ENCODE results near the gene CHD1L.

Gene CHD1L

DNA sequence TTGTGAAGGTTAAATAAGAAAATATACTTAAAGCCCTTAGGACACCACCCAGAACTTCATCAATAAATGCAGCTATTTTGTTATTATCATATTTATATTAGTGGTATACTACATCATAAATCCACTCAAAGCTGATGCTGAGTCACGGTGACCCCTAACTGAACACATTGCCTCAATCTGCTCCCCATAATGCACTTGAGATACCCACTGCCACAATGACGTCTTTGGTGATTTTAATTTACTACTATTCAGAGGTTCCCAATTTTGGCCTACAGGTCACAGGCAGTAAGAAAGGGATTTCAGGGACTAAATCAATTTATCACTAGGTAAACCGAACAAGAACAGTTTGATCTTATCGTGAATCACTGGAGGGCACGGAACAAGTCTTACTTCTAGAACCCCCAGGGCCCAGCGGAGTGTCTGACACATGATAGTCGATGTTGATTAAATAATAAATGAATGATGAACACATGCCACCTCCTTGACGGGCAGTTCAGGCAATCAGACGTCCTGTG is 493 bp upstream of the CHD1L start:
- no peaks in the 10 kb centered on the region for H3K9me3 ChIP-seq (ENCODE audit: control insufficient read depth, low read length)
- H2AFZ ChIP-seq, result peak overlapping the region; percentile 93
- H3K27ac ChIP-seq, result peak overlapping the region; percentile 82
- H3K4me3 ChIP-seq (ENCODE audit: low read depth, low read length), result peak overlapping the region; percentile 58
- no peaks in the 10 kb centered on the region for H3K36me3 ChIP-seq (ENCODE audit: control insufficient read depth, insufficient read depth, low read length)
- H3K79me2 ChIP-seq, result peaks cover 8% of the 10 kb centered on the region
- peaks cover 4% of the 10 kb centered on the region for H3K4me1 ChIP-seq
- peak overlapping the region; percentile 75 for H3K4me2 ChIP-seq (ENCODE audit: low read length)
- TF ChIP-seq, protein P1, sequence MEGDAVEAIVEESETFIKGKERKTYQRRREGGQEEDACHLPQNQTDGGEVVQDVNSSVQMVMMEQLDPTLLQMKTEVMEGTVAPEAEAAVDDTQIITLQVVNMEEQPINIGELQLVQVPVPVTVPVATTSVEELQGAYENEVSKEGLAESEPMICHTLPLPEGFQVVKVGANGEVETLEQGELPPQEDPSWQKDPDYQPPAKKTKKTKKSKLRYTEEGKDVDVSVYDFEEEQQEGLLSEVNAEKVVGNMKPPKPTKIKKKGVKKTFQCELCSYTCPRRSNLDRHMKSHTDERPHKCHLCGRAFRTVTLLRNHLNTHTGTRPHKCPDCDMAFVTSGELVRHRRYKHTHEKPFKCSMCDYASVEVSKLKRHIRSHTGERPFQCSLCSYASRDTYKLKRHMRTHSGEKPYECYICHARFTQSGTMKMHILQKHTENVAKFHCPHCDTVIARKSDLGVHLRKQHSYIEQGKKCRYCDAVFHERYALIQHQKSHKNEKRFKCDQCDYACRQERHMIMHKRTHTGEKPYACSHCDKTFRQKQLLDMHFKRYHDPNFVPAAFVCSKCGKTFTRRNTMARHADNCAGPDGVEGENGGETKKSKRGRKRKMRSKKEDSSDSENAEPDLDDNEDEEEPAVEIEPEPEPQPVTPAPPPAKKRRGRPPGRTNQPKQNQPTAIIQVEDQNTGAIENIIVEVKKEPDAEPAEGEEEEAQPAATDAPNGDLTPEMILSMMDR (IDR thresholded peaks at IDR 0.05), result no peak
- no peaks in the 10 kb centered on the region for H3K27me3 ChIP-seq (ENCODE audit: control insufficient read depth, insufficient read depth, low read length)
- no peak overlapping the region for H3K9ac ChIP-seq

DNA sequence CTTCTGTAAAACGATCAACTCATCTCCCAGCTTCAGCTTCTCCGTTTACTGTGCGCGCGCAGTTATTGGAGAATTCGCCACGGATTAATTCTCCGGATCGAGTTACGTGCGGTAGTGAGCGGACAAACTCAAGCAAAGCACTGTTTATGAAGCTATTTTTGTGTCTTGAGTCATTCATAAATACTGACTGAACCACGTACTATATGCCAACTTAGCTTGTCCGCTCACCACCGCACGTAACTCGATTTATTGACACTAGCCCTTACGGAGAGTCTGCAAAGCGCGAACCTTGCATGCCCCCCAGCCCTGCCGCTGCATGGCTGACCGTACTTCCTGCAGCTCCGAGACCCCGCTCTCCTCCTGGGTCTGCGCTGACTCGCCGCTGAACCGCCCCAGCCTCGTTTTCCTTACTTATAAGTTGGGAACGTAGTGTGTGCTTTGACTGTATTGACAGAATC is 773 bp downstream of the CHD1L start:
- no peaks in the 10 kb centered on the region for H3K9me3 ChIP-seq (ENCODE audit: control insufficient read depth, low read length)
- peak overlapping the region; percentile 58 for H3K4me3 ChIP-seq (ENCODE audit: low read depth, low read length)
- H3K4me1 ChIP-seq, result peaks cover 4% of the 10 kb centered on the region
- H2AFZ ChIP-seq, result peak overlapping the region; percentile 93
- TF ChIP-seq, protein P1 (IDR thresholded peaks at IDR 0.05), result no peak
- H3K79me2 ChIP-seq, result peaks cover 12% of the 10 kb centered on the region
- no peaks in the 10 kb centered on the region for H3K27me3 ChIP-seq (ENCODE audit: control insufficient read depth, insufficient read depth, low read length)
- peak overlapping the region; percentile 82 for H3K27ac ChIP-seq
- no peaks in the 10 kb centered on the region for H3K36me3 ChIP-seq (ENCODE audit: control insufficient read depth, insufficient read depth, low read length)
- no peak overlapping the region for H3K9ac ChIP-seq
- H3K4me2 ChIP-seq (ENCODE audit: low read length), result peak overlapping the region; percentile 75

DNA sequence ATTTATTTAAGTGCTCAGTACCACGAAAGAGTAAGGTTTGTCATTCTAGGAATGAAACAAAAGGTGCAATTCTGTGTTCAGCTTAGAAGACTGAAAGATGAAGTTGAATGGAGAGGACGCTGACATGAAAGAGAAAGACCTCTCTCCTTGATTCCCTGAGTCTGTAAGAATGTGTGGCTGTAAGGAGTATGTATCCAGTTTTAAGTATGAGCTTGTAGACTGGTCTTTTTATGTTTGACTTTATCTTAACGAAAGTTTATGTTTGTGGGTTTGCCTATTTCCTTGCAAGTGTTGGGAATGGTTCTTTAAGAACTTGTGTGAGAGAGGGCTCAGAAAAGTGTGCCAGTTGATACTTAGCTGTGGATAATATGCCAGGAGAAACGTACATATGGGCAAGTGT is 1.4 kb downstream of the CHD1L start:
- Histone ChIP-seq H3K9ac (no peak overlapping the region), H2AFZ (no peak overlapping the region), H3K9me3 (ENCODE audit: control insufficient read depth, low read length) (no peaks in the 10 kb centered on the region), H3K36me3 (ENCODE audit: control insufficient read depth, insufficient read depth, low read length) (no peaks in the 10 kb centered on the region), H3K4me2 (ENCODE audit: low read length) (peak overlapping the region; percentile 75), H3K79me2 (peaks cover 13% of the 10 kb centered on the region), H3K27ac (no peak overlapping the region), H3K4me1 (peaks cover 4% of the 10 kb centered on the region), H3K4me3 (ENCODE audit: low read depth, low read length) (peak overlapping the region; percentile 58), H3K27me3 (ENCODE audit: control insufficient read depth, insufficient read depth, low read length) (no peaks in the 10 kb centered on the region)
- TF ChIP-seq, protein P1 (IDR thresholded peaks at IDR 0.05), result no peak

DNA sequence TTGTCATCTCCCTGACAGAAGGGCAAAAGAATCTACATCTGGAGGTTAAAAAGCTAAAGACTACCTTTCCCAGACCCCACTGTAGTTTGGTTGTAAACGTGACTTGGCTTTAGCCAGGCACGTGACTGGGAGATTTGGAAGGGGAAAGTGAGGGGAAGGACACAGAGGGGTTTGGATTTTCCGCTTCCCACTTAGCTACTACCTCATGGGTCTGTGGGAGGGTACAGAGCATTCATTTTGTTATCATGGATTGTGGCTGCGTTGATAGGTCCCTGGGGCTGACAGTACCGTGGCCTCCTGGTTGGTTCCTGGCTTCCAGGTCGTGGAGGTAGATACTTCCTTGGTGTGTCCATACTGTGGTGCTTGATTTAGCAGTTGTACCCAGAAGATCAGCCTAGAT is 2.6 kb downstream of the CHD1L start:
- H3K9me3 ChIP-seq (ENCODE audit: control insufficient read depth, low read length), result no peaks in the 10 kb centered on the region
- no peak overlapping the region for H2AFZ ChIP-seq
- peaks cover 17% of the 10 kb centered on the region for H3K79me2 ChIP-seq
- peaks cover 4% of the 10 kb centered on the region for H3K4me1 ChIP-seq
- H3K27ac ChIP-seq, result no peak overlapping the region
- TF ChIP-seq, protein P1 (IDR thresholded peaks at IDR 0.05), result no peak
- no peaks in the 10 kb centered on the region for H3K27me3 ChIP-seq (ENCODE audit: control insufficient read depth, insufficient read depth, low read length)
- H3K4me3 ChIP-seq (ENCODE audit: low read depth, low read length), result no peak overlapping the region
- H3K36me3 ChIP-seq (ENCODE audit: control insufficient read depth, insufficient read depth, low read length), result no peaks in the 10 kb centered on the region
- no peak overlapping the region for H3K9ac ChIP-seq
- no peak overlapping the region for H3K4me2 ChIP-seq (ENCODE audit: low read length)

DNA sequence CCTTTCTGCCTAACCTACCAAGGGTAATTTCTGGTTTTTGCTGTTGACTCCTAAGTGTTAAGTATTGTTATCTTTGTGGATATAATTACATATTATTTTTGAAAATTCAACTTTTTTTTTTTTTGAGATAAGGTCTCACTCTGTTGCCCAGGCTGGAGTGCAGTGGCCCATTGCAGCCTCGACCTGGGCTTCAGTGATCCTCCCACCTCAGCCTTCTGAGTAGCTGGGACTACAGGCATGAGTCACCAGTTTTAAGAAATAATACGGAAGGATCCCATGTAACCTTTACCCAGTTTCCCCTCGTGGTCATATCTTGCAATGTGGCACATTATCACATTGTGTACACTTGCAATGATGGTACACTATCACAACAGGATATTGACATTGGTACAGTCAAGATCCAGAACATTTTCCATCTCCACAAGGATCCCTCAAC is 3.1 kb downstream of the CHD1L start:
- Histone ChIP-seq H3K27me3 (ENCODE audit: control insufficient read depth, insufficient read depth, low read length) (no peaks in the 10 kb centered on the region), H3K4me2 (ENCODE audit: low read length) (no peak overlapping the region), H3K36me3 (ENCODE audit: control insufficient read depth, insufficient read depth, low read length) (no peaks in the 10 kb centered on the region), H3K9me3 (ENCODE audit: control insufficient read depth, low read length) (no peaks in the 10 kb centered on the region), H3K27ac (no peak overlapping the region), H3K4me3 (ENCODE audit: low read depth, low read length) (no peak overlapping the region), H3K79me2 (peaks cover 21% of the 10 kb centered on the region), H2AFZ (no peak overlapping the region), H3K4me1 (peaks cover 4% of the 10 kb centered on the region), H3K9ac (no peak overlapping the region)
- TF ChIP-seq, protein P1 (IDR thresholded peaks at IDR 0.05), result no peak
